KBM-7 (cell line): Measurements from ENCODE around the gene DUSP22.
"Not testable (repeated sequence)": the region's sequence is repeated elsewhere in the genome, so short reads cannot be mapped to it uniquely, and the experiment has no call there.

ENCODE experiments used
- DNase-seq: peaks from one replicate; pipeline ENCODE4 v3.0.0-alpha.2; 2015
- in situ Hi-C: fragments of 300-500 bp; cut with MboI; formaldehyde crosslinking; loops from 2 replicates; pipeline ENCODE4 v1.14.3; 2020; ENCODE audit warnings: low sequenced_read_pairs, low pct_unique_long_range_greater_than_20kb, mixed read lengths

DUSP22 gene

DNA sequence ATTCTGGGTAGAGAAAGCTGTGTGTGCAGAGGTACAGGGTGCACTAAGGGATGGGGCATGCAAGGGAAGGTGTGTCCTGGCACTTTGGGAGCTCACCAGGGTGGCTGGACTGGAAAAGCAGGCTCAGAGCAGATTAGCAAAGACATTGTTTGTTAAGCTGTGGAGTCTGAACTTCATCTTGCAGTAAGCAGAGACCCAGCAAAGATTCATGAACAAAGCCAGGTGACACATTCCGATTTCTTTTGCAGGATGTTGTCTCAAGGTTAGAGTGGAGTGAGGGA is 28.8 kb downstream of the DUSP22 start:
- DNase-seq: no peak
- in situ Hi-C loops: no loop called here

DNA sequence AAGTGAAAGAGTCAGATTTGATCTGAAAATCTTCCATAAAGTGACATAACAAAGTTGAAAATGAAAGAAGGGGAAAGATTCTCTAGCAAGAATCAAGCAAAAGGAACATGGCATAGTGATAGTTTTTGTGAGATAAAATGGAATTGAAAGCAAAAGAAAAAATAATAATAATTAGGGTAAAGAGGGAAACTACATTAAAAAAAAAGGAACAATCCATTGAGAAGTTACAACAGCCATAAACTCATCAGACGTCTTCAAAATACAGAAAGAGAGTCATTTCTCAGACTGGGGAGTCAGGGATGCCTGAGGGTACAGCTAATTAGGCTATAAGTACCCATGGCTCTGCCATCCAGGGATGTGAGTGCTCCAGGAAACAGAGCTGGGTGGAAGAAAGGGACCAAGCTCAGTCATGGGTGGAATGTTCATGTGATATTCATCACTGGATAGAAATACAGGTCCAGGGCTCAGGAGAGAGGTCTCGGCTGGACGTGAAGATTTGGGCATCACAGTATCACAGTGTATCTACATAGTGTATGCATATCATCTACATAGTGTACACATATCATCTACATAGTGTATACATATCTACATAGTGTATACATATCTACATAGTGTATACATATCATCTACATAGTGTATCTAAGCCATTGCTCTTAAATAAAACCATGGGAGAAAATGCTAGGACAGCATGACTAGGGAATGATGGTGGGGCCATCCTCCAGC is 29.4 kb downstream of the DUSP22 start:
- in situ Hi-C loops: no loop called here
- no peak for DNase-seq

DNA sequence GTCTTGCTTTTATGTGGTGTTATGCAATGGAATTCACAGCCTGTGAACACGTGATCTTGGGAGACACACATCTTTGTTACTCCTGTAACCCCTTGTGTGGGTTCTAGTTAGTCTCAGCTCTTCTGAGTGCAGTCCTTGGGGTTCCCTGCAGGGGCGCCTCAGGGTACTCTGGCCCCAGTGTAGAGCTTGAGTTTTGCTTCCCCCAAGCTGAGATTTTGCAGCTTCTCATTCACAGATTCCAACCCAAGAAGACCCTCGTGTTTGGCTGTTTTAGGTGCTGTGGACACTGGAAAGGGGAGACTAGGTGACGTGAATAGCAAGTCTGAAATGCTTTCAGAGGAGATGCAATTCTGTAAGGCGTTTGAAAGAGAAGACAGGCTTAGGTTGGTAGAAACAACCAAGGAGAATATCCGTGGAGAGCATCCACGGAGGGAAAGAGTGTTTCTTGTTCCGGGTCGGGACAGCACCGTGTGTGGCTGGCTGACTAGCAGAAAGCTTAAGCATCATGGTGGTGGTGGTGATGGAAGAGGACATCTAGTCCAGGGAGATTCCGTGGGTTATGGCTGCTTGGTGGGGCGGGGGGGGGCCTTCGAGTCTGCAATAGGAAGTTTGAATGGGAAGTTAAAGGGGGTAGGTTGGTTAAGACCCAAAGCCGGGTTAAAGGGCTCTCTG is 30.1 kb downstream of the DUSP22 start:
- in situ Hi-C loops: no loop called here
- no peak for DNase-seq

DNA sequence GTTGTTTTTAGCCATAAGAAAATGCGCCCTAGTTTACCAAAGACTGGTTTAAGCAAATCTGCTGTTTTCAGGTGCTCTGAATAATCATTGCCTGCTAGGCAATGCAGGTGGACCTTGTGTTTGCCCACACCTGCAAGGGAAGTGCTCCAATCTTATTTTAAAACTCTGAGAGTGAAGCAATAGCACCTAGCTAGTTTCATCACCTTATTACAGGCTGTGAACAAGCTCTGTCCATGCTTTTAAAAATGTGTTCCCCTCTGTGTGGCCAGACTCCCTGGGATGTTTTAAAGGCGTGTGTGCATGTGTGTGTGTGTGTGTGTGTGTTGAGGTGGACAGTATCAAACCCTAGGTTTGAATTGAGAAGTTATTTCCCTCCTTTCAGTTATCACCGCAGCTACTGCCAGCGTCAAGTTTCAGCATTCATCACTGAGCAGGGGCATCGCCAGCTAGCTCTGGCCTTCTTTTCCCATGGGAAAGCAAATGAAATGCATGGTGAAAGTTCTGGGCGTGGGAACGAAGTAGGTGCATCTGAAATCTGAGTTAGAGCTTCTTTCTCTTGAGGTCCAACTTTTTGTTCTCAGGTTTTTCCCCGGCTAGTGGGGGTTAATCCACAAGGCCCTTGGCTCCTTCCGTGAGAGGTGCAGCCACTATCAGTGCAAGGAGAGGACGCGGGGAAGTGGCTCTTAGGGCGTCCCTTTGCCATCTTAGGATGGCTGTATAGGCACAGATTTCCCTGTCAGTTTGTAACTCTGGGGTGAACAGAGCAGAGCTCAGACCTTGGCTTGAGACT is 30.8 kb downstream of the DUSP22 start:
- in situ Hi-C loops: no loop called here
- no peak for DNase-seq

DNA sequence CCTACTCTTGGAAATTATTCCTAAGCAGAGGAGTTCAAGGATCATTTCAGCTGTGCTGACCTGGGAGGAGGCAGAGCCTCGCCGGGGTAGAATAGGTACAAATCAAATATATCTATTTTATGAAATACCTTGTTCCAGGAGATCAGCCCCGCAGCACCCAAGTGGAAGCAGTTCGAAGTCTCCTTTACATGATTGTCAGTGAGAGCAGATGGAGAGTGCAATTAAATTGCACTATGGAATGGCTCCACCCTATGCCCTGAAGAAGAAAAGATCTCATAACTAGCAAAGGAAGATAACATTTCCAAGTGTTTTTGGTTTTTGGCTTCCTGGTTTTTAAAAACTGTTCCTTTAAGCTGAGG is 31.4 kb downstream of the DUSP22 start:
- in situ Hi-C loops: no loop called here
- no peak for DNase-seq

DNA sequence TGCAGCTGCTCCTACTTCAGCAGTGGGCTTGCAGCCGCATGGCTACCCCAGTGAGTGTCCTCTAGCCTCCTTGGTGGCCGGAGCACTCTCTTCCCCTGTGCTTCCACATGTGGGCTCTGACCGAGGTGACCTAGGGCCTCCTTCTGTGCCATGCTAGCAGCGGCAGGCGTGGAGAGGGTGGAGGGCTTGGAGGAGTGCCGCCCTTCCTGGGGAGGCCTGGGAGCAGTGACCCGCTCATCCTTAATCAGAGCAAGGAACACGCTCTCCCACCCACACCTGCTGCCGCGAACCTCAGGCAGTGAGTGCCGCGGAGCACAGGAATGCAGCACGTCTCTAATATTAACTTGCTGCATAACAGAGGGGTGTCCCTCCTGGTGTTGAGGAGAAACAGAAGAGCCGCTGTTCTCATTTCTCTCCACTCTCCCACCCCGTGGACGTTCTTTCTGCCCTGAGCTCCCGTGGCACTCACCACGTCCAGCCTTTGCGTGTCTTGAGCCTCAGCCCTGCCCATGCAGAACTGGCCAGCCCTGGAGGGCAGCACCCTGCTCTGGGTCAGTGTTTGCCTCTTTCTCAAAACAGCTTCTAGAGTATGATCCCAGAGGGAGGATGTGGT is 31.9 kb downstream of the DUSP22 start:
- no peak for DNase-seq
- in situ Hi-C loops: no loop called here

DNA sequence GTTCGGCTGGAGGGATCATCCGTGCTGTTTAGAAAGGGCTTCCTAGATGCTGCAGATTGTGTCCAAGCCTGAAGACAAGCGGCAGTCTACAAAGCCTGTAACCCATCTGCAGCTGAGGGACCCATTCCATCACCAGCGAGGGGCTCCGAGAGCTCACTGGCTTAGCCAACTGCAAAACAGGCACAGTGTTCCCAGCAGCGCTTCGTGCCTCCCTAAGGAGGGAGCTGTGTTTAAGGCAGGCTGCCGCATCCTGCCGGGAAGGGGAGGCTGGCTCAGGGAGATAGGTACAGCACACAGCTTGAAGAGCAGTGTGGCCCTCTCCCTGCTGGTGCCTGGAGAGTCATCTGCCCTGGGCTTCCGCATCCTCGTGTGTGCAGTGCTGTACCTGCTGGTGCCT is 32.4 kb downstream of the DUSP22 start:
- in situ Hi-C loops: no loop called here

DNA sequence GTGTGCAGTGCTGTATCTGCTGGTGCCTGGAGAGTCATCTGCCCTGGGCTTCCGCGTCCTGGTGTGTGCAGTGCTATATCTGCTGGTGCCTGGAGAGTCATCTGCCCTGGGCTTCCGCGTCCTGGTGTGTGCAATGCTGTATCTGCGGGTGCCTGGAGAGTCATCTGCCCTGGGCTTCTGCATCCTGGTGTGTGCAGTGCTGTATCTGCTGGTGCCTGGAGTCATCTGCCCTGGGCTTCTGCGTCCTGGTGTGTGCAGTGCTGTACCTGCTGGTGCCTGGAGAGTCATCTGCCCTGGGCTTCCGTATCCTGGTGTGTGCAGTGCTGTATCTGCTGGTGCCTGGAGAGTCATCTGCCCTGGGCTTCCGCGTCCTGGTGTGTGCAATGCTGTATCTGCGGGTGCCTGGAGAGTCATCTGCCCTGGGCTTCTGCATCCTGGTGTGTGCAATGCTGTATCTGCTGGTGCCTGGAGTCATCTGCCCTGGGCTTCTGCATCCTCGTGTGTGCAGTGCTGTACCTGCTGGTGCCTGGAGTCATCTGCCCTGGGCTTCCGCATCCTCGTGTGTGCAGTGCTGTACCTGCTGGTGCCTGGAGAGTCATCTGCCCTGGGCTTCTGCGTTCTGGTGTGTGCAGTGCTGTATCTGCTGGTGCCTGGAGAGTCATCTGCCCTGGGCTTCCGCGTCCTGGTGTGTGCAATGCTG is 33.0 kb downstream of the DUSP22 start:
- in situ Hi-C loops, DNase-seq: not testable (repeated sequence)

More for the DNA sequence above, 32.4 kb downstream of the DUSP22 start:
- DNase-seq: no peak

DNA sequence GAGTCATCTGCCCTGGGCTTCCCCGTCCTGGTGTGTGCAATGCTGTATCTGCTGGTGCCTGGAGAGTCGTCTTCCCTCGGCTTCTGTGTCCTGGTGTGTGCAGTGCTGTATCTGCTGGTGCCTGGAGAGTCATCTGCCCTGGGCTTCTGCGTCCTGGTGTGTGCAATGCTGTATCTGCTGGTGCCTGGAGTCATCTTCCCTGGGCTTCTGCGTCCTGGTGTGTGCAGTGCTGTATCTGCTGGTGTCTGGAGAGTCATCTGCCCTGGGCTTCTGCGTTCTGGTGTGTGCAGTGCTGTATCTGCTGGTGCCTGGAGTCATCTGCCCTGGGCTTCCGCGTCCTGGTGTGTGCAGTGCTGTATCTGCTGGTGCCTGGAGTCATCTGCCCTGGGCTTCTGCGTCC is 33.8 kb downstream of the DUSP22 start:
- in situ Hi-C loops, DNase-seq: not testable (repeated sequence)

DNA sequence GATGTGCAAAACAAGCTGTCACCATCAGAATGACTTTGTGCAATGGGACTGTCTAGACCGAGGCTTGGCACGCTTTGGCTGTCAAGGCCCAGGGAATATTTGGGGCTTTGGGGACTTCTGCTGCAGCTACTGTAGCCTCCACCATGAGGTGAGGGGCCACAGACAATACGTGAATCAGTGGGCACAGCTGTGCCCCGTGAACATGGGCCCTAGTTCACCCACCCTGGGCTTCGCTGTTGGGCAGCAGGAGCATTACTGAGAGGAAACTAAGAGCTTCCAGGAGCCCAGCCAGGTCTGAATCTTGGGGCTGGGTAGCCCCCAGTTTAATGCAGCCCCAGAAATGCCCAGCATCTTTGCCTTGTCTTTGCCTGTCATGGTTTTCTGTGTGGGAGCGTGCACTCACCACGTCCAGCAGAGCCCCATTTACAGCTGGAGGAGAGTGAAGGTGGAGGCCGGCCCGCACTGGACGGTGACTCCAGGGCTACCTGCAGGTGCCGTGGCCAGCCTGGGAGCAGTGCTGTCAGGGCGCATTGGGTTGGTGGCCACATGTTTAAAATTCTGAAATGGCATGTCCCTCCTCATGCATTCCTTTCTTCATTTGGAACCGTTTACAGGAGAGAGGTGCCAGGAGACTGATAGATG is 34.7 kb downstream of the DUSP22 start:
- in situ Hi-C loops: no loop called here
- no peak for DNase-seq

DNA sequence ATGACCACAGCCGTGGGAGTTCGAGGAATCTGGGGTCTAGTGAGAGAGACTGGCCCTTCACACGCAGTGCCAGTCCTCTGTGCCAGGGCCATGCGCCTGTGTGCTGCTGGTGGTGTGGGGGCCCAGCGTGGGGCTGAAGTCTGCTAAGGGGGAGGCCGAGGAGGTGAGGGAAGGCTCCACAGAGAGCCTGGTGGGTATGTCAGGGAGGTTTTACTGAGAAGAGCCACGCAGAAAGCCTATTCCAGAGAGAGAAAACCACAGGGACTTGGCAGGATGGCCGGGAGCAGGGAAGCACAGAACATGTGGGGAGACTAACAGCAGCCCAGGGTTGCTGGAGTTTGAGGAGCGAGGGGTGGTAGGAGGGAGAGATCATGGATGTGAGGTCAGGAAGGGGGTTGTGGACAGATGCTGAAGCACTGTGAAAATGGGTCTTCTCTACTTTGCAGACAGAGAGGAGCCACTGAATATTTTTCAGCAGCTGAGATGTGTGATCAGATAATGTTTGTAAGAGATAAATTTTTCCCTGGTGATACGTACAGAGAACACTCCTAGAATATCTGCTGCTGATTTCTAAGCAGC is 35.3 kb downstream of the DUSP22 start:
- in situ Hi-C loops: no loop called here
- no peak for DNase-seq

DNA sequence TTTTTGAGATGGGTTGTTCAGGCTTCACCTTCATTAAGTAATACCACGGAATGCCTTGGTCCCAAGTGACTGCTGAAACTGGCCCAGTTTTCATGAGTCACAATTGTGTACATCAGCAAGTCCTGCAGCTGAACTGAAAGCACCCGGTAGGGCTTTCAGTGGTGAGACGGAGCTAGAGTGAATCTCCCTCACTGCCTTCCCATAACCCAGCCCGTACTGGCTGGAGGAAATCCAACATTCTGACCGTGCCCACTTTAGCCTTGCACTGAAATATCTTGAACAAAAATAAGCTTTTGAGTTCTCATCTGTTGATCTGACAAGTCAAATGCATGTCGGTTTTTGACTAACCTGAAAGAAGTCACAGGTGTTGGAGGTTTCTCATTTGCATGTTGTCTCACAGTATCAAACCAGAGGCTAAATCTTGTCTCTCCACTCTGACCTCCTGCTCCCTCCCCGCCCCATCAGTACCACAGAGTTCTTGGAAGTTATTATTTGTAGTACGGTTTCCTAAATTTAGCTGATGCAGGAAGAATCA is 35.9 kb downstream of the DUSP22 start:
- in situ Hi-C loops: no loop called here
- DNase-seq: no peak

DNA sequence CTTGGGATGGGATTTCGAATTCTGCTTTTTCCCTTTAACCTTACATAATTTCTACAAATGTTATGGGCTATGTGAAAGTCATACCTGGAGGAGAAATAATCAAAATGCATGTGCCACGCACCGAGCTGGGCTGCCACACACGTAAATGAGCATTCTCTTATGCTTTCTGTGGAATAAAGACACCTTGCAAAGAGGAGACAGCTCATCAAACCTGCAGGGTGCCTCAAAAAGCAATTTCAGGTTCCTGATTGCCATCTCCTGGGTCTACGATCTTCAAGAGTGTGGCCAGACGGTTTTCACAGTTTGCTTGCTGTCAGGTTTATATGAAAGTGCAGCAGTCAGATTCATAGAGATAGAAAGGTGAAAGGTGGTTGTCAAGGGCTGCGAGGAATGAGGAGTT is 36.6 kb downstream of the DUSP22 start:
- no peak for DNase-seq
- in situ Hi-C loops: no loop called here

DNA sequence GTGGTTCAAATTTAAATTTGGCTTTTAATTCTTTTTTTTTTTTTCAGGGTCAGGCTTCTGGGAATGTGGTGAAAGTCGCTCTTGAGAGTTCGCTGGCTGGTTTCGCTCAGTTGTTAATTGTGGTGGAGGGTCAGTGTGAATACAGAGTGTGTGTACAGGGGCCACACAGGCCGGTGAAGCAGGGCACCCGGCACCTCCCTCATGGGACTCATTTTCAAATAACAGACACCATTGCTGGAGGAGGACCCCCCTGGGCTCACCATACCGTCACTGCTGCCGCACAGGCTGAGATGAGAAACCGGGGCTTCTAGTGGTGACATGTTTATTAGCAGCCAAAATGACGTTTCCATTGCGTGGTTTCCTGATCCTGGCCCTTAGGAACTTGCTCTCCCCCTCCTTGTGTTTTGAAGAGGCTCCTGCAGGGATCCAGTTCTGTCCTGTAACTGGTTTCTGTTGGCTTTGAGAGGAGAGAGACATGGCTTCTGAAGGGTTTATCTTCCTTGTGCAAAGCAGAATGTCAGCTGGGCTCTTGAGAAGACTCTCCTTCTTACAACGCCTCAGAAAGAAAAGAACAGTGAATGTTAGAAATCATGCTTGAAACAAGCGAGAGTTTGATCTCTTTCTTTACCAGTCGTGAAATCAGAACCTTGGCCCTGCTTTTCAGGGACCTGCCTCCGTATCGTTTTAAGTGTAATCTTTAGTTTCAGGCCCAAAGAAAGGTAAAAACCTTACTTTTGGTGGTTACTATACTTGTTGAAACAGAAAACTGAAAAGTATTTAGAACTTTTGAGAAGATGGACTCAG is 37.8 kb downstream of the DUSP22 start:
- DNase-seq: peak; percentile 79
- in situ Hi-C loops: no loop called here

DNA sequence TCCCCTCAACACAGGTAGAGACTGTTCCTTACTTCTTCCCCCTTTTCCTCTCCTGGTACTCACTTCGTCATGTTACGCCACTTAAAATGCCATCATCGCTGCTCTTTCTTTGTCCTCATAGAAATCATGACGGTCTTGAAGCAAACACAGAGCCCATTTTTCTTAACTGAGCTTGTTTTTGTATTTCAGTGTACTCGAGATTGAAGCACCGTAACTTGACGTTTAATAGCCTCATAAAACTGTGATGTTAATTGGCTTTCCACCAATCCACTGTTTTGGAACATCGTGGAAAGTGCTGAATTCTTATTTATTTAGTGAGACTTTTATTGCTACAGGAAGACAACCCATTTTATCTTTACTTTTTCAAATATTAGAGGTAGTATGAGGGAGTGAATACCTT is 38.7 kb downstream of the DUSP22 start:
- no peak for DNase-seq
- in situ Hi-C loops: no loop called here

DNA sequence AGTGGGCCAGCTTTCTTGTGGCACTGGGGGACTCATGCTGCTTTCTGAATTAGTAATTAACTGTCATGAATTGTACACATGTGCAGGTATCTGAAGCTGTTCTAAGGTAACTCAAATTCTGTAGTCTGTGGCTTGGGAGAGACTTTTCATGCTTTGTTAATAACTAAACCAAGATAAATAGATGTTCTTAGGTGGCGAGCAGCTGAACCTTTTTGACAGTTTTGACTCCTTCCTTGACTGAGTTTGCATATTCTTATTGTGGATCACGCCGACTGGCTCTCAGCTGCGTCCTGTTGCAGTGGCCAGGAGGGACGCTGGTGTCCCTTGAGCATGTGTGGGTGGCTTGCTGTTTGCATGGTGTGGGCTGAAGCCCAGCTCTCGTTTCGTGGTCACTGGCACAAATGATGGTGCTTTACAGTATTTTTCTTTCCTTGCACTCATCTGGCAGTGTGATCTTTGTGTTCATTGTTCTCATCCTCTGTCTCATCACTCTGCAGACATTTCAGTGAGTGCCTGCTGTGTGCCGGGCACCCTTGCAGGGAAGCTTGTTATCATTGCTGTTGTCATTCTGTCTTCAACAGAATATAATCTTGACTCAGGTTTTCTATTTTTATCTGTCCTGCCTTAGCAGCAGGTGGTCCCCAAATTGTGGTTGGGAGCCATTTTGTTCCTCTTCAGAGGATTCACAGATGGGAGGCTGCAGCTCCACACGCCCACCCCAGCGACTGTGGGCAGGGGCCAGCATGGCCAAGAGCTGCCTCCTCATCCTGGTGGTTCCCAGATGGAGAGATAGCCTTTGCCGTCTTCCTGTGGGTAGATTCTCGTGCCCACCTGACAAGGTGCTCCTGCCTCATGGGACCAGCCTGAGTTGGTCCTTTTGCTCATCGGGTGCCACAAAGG is 39.6 kb downstream of the DUSP22 start:
- in situ Hi-C loops: no loop called here
- DNase-seq: peak; percentile 63

DNA sequence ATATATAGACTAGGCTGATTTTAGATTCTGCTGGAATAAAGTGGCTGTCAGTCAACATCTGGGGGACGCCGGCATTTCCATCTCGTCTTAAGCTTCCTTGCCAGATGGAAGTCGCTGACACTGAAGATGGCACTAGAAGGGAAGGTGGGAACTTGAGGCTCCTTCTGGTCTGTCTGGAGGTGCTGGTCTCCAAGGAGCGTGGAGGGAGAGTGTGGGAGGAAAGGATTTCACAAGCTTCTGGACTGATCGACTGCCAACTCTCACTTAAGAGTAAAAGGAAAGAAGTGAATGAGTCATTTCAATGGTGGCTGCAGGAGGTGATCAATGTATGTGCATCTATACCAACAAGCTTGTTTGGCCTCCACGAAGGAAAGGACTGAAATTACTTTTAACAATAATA is 40.4 kb downstream of the DUSP22 start:
- peak; percentile 54 for DNase-seq
- in situ Hi-C loops: no loop called here
